Inferior parietal cortex (tissue), 1 donor: ENCODE results near the gene BPIFA2.
"Not testable (repeated sequence)": the region's sequence is repeated elsewhere in the genome, so short reads cannot be mapped to it uniquely, and the experiment has no call there.

Source experiments
- DNase-seq: peaks from one replicate; pipeline ENCODE4 v3.0.0-alpha.2; 2016; ENCODE audit errors: extremely low spot score

The BPIFA2 gene

GRCh38 chr20:33160681-33161080, 7.3 kb upstream of the BPIFA2 start:
- no peak for DNase-seq

DNA sequence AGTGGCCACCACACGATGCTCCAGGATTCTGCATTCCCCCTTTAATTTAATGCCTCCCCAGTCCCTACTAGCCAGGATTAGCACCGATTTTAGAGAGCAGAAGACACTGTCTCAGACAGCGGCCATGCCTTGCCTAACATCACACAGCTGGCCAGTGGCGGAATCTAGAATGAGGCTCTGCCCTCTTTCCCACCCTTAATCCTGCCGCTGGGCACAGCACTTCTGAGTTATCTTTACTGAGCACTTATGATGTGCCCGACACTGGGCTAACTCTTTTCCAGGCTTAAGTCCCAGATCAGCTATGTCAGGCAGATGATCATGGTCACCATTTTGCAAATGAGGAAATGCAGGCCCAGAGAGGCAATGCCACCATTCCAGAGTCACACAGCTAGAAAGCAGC, 5.6 kb upstream of the BPIFA2 start:
- DNase-seq = no peak

- DNase-seq = no peak
Measured at GRCh38 chr20:33162753-33163152, 5.2 kb upstream of the BPIFA2 start.

DNA sequence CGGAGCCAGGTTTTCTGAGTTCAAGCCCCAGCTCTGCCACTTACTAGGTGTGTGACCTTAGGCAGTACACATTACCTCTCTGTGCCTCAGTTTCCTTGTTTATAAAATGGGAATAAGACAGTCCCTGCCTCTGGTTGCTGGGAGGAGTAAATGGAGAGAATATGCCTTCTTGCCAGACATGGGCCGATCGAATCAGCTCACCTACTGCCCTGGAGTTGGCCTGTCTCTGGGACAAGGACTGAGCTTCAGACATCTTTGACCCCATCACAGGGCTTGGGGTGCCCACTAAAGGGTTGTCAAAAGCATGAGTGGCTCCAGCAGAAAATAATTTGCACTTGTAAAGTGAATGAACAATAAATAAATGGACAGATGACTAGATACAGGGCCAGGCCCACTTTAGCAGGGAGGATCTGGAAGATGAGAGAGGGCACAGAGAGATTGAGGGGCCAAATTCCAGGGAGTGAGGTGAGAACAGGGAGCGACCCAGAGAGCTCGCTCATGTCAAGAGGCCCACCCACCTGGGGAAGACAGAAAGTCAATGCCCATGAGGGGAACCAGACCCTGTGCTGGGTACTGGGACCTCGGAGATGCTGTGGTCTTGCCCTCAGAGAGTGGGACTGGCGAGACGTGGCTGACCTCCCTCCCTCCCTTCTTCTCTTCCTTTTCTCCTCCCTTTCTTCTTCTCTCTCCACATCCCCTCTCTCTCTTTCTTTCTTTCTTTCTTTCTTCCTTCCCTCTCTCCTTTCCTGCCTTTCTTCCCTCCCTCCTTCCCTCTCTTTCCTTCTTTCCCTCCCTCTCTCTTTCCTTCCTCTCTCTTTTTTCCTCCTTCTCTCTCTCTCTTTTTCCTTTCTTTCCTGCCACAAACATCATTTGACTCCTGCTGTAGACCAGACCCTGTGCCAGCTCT, 3.9 kb upstream of the BPIFA2 start:
- DNase-seq = no peak

DNA sequence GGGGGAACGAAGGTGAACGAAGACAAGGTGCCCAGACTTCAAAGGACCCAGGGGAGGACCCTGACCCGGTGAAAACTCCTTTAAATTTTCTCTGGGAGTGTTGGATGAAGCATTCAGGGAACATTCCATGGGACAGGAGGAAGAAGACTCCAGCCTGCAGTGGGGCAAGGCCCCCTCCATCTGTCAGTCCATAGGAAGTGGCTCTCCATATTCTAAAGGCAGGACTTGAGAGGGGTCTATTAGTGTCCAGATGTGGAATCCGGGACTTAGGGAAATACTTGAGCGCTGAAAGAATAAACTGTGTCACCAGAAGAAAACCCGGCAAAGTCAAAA, 3.2 kb upstream of the BPIFA2 start:
- DNase-seq = no peak

DNA sequence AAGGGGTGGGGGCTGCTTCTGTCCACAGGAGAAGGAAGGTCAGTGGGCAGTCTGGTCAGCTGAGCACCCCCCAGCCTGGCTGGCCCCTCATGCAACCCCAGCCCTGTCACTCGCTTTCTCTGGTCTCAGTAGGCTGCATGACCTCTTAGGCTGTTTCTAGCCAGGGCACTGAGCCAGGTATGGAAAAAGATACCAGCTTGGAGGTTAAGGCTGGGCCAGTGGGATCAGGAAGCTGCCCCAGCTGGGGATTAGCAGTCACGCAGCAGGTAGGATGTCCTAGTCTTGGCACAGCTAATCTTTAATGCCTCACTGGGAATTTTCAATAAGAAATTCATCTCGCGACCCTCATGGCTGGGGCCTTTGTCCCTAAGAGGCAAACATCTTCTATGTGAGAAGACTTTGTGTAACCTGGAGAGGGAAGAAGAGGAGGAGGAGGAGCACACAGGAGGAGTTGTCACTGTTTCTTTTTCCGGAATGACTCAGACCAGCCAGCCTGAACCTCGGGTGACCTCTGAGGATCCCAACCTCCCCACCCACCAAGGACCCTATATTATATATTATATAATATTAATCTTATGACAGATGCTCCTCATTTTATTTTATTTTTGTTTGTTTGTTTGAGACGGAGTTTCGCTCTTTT, 2.4 kb upstream of the BPIFA2 start:
- DNase-seq = no peak

GRCh38 chr20:33166533-33167113, 1.3 kb upstream of the BPIFA2 start:
- no peak for DNase-seq

- DNase-seq = no peak
Measured at GRCh38 chr20:33169176-33169794, 1.3 kb downstream of the BPIFA2 start.

- DNase-seq = no peak
Measured at GRCh38 chr20:33172781-33173180, 4.8 kb downstream of the BPIFA2 start.

GRCh38 chr20:33175123-33175522, 7.2 kb downstream of the BPIFA2 start:
- DNase-seq = no peak

GRCh38 chr20:33176101-33176500, 8.1 kb downstream of the BPIFA2 start:
- DNase-seq = no peak

GRCh38 chr20:33177866-33178265, 9.9 kb downstream of the BPIFA2 start:
- no peak for DNase-seq

- no peak for DNase-seq
Measured at GRCh38 chr20:33178726-33179125, 10.8 kb downstream of the BPIFA2 start.

GRCh38 chr20:33180169-33180568, 12.2 kb downstream of the BPIFA2 start:
- DNase-seq = no peak

DNA sequence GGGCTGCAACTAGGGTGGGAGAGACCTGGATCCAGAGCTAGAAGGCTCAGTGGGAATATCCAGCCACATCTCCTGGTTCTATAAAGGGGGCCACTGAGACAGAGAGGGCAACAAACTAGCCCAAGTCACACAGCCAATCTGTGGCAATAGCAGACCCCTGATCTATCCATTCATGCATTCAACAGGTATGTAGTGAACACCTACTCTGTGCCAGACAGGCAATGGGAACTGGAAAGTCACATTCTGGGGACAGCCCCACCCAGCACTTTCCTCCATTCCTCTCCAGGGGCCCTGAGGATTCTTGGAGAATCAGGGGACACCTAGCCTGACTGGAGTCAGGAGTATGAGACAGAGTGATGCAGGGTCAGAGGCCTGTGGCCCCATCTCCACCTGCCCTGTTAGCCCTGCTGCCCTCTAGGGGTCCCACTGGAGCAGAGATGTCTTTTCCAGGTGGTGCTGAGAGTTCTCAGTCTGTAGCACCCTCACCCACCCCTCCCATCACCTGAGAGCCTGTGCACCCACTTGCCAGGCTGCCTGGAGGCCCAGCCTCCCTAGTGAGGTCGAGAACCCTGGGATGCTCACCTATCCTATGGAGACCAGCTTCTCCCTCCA, 13.6 kb downstream of the BPIFA2 start:
- DNase-seq = no peak

GRCh38 chr20:33183312-33183711, 15.4 kb downstream of the BPIFA2 start:
- no peak for DNase-seq

DNA sequence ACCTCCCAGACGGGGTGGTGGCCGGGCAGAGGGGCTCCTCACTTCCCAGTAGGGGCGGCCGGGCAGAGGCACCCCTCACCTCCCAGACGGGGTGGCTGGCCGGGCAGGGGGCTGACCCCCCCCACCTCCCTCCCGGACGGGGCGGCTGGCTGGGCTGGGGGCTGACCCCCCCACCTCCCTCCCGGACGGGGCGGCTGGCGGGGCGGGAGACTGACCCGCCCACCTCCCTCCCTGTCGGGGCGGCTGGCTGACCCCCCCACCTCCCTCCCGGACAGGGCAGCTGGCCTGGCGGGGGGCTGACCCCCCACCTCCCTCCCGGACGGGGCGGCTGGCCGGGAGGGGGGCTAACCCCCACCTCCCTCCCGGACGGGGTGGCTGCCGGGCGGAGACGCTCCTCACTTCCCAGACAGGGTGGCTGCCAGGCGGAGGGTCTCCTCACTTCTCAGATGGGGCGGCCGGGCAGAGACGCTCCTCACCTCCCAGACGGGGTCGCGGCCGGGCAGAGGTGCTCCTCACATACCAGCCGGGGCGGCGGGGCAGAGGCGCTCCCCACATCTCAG, 17.2 kb downstream of the BPIFA2 start:
- DNase-seq = not testable (repeated sequence)

- no peak for DNase-seq
Measured at GRCh38 chr20:33187491-33187890, 19.5 kb downstream of the BPIFA2 start.

- DNase-seq = no peak
Measured at GRCh38 chr20:33188421-33188820, 20.5 kb downstream of the BPIFA2 start.

- no peak for DNase-seq
Measured at GRCh38 chr20:33191484-33191883, 23.5 kb downstream of the BPIFA2 start.

GRCh38 chr20:33191955-33192354, 24.0 kb downstream of the BPIFA2 start:
- DNase-seq = no peak
